ENCODE data around the gene TTN.

The TTN gene

GRCh38 chr2:178502751-178503150, 304.5 kb downstream of the TTN start:
- no peak for DNase-seq (ENCODE audit: low read depth in 1 of 2, low spot score in 1 of 2)

DNA sequence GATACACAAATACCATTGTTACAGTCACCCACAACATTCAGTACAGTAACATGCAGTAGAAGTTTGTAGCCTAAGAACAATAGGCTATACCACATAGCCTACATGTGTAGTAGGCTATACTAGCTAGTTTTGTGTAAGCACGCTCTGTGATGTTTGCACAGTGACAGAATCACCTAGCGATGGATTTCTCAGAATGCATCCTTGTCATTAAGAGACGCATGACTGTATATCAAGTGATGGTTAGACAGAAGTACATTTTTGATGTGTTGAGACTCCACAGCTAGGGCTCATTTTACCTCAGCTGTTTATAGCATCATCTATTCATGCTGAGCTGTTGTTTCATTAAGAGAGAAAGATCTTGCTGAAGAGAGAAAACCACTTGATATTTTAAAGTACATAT, 307.6 kb downstream of the TTN start:
- no peak for DNase-seq (ENCODE audit: low read depth in 1 of 2, low spot score in 1 of 2)

- no peak for DNase-seq (ENCODE audit: low read depth in 1 of 2, low spot score in 1 of 2)
Measured at GRCh38 chr2:178498137-178498536, 309.1 kb downstream of the TTN start.

- no peak for DNase-seq (ENCODE audit: low read depth in 1 of 2, low spot score in 1 of 2)
Measured at GRCh38 chr2:178496049-178496448, 311.2 kb downstream of the TTN start.

- no peak for DNase-seq (ENCODE audit: low read depth in 1 of 2, low spot score in 1 of 2)
Measured at GRCh38 chr2:178491612-178492011, 315.6 kb downstream of the TTN start.

- no peak for DNase-seq (ENCODE audit: low read depth in 1 of 2, low spot score in 1 of 2)
Measured at GRCh38 chr2:178485356-178485755, 321.9 kb downstream of the TTN start.

DNA sequence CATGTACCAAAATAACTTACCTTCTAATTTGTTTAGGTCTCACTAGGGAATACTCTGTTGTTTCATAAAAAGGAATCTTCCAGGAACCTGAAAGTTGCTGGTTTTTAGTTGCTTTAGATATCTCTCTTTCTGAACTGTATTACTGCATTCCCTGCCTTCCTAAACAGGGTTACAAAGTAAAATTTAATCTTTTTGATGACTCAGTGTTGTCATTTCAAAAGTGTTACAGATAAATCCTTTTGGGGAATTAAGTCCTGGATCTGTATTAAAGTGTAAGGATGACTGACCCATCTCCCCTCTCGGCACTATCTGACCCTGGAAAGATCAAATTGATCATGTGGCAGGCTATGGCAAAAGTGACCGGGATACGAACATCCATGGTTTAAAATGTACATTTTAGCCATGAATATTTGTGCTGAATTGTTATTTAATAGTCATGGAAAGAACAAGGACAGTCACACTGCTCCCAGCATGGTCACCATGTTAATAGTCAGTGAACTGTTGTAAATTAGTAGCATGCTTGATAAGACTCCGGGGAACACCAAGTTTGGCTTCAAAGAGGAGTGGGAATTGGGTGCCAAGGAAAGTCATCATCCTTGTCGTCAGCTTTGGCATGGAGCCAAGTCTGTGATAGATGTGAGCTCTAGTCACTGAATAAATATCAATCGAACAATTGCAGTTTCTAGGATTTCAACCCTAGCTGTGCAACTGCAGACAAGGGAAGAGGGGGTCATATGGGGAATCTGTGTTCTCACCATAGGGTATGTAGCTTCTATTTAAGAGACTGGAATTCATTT, 322.8 kb downstream of the TTN start:
- no peak for DNase-seq (ENCODE audit: low read depth in 1 of 2, low spot score in 1 of 2)

- DNase-seq (ENCODE audit: low read depth in 1 of 2, low spot score in 1 of 2), result no peak
Measured at GRCh38 chr2:178482437-178482836, 324.8 kb downstream of the TTN start.

DNA sequence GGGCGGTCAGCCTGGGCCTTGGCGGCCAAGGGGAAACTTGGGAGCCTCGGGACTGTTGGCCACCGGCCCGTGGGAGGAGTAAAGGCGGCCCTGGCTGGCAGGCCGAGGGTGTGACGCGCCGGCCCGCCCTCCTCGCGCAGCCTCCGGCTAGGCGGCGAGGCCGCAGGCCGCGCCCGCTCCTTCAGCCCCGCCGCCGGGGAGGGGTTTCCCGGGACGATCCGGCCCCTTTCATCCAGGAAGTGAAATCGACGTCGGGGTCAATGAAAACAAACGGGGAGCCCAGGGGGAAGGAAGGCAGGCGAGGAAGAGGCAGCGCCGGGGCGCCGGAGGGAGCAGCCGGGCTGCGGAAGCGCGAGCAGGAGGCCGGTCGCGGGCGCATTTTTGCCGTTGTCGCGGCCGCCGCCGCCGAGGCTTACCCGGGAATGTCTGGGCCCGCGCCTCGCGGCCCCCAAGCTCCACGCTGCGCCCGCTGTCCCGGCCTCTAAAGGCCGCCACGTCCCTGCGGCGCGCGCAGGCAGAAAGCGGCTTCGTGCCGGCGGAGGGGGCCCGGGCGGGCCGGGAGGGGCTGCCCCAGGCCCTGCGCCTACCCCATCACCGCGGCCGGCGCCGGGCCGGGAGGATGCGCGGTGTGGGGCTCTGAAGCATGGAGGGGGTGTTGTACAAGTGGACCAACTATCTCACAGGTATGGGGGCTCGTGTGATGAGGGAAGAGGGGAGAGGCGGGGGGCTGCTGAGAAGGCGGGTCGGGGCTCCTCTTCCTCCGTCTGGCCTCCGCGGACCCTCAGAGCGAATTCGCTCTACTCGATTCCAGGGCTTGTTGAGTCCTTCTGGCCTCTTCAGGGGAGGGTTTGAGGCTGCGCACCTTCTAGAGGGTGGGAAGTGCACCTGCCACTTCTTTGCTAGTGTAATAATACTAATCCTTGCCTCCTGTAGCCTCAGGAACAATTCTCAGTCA, 326.7 kb downstream of the TTN start, which contains the start of gene PLEKHA3:
PLEKHA3 (plus strand) TSS at position 231 of the 955 bp plus-strand sequence; CDS start at position 644, 413 bp downstream.
- DNase-seq (ENCODE audit: low read depth in 1 of 2, low spot score in 1 of 2), result peak; percentile 51 to 67

DNA sequence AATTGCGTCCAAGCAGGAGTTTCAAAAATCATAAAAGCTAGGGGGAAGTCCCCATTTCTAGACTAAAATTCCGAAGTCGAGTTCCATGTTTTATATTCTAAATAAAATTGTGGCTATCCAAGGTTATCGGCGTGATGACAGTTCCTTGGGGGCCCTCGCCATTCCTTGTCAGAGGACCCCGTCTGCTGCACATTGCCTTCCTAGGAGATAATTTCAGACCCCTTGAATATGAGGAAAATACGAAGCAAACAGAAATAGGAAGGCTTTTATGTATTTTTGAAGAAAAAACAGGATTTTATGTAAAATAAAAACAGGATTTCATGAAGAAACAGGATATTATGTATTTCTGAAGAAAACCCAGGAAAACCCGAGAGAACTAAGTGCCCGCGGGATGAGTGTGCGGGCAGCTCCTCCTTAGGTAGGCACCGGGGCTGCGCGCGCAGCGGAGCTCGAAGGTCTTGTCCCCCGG, 327.4 kb downstream of the TTN start:
- no peak for DNase-seq (ENCODE audit: low read depth in 1 of 2, low spot score in 1 of 2)

DNA sequence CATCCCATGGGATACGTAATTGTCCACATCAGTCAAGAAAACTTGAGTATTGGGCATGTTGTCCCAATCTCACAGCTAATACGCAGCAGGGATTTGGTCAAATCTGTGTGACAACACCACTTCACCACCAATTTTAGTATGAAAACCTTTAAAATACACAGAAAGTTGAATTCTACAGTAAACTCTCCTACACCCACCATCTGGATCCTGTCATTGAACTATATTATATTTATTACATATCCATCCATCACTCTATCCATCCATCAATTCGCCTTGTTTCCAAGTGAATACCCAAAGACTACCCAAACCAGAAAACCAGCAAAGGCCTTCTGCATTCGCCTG, 328.0 kb downstream of the TTN start:
- DNase-seq (ENCODE audit: low read depth in 1 of 2, low spot score in 1 of 2), result no peak

- peak; percentile 52 to 62 for DNase-seq (ENCODE audit: low read depth in 1 of 2, low spot score in 1 of 2)
Measured at GRCh38 chr2:178478439-178479274, 328.6 kb downstream of the TTN start, which contains the start of gene FKBP7. Gene FKBP7, minus strand, starts transcription at chr2:178478600. Its CDS starts 101 bp downstream, at chr2:178478499.

DNA sequence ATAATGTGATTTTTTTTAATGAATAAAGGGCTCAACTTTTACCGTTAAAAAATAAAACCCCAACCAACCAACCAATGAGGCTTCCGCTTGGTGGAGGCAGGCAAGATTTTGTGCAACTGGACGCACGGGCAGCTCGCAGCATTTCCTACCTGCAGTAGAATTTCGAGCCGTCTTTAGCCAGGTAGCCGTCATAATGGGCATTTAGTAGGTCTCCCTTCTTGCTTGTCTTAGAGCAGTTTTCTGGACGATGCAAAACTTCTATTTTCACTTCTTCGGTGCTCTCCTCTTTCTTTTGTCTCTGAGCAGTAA, 329.1 kb downstream of the TTN start:
- DNase-seq (ENCODE audit: low read depth in 1 of 2, low spot score in 1 of 2), result no peak

GRCh38 chr2:178477443-178478129, 329.6 kb downstream of the TTN start:
- DNase-seq (ENCODE audit: low read depth in 1 of 2, low spot score in 1 of 2), result no peak

GRCh38 chr2:178476477-178476876, 330.7 kb downstream of the TTN start:
- DNase-seq (ENCODE audit: low read depth in 1 of 2, low spot score in 1 of 2), result no peak

Data from activated CD4-positive, alpha-beta T cell treated with anti-CD3 and anti-CD28 coated beads, Interleukin-2, amount 50 U/mL, for 24 hours (primary cell).